Inflammatory macrophage treated with lipopolysaccharide for 1 hour (primary cell): ENCODE measurements around the gene TRIML1.
A peak's percentile ranks its signal among the peaks of the same experiment; 100 is the strongest.

Source experiments
- DNase-seq, 2 donors: peaks; one replicate each; pipeline ENCODE4 v3.0.0-alpha.2; 2020 to 2022

TRIML1 gene

GRCh38 chr4:188139141-188139540 is at the start of gene TRIML1:
TRIML1 (plus strand) TSS chr4:188139441; CDS start chr4:188139559, 118 bp downstream.
- DNase-seq: no peak

- DNase-seq: no peak
These were observed 46.4 kb upstream of the TRIML1 start for GRCh38 chr4:188092824-188093223.

GRCh38 chr4:188106454-188106853 is 32.8 kb upstream of the TRIML1 start:
- no peak for DNase-seq

- no peak for DNase-seq
These were observed 31.1 kb upstream of the TRIML1 start for GRCh38 chr4:188107931-188108843.

- DNase-seq: no peak
These were observed 30.0 kb upstream of the TRIML1 start, which contains the start of gene TRIML2 for GRCh38 chr4:188109157-188109755. TRIML2 (minus strand) TSS chr4:188109603; CDS start chr4:188105368, 4,235 bp downstream.

GRCh38 chr4:188110036-188110435 is 29.2 kb upstream of the TRIML1 start:
- DNase-seq: no peak

- no peak for DNase-seq
These were observed 28.3 kb upstream of the TRIML1 start for GRCh38 chr4:188110741-188111471.

GRCh38 chr4:188111955-188112354 is 27.3 kb upstream of the TRIML1 start:
- DNase-seq: no peak

- no peak for DNase-seq
These were observed 26.1 kb upstream of the TRIML1 start for GRCh38 chr4:188113156-188113555.

- DNase-seq: no peak
These were observed 21.5 kb upstream of the TRIML1 start for GRCh38 chr4:188117631-188118324.

- DNase-seq: no peak
These were observed 17.7 kb upstream of the TRIML1 start for GRCh38 chr4:188121530-188121929.

- DNase-seq: peak in 1 of 2 donors; percentile 5
These were observed 11.9 kb upstream of the TRIML1 start for GRCh38 chr4:188127214-188127874.

- no peak for DNase-seq
These were observed 8.9 kb upstream of the TRIML1 start for GRCh38 chr4:188130355-188130754.

- no peak for DNase-seq
These were observed 7.0 kb upstream of the TRIML1 start for GRCh38 chr4:188132232-188132631.

GRCh38 chr4:188138227-188138626 is 1.0 kb upstream of the TRIML1 start:
- no peak for DNase-seq

GRCh38 chr4:188139671-188140070 is 430 bp downstream of the TRIML1 start:
- DNase-seq: no peak

- DNase-seq: no peak
These were observed 4.5 kb downstream of the TRIML1 start for GRCh38 chr4:188143731-188144130.

GRCh38 chr4:188145601-188146000 is 6.4 kb downstream of the TRIML1 start:
- DNase-seq: no peak

- no peak for DNase-seq
These were observed 7.4 kb downstream of the TRIML1 start for GRCh38 chr4:188146618-188147017.

- DNase-seq: no peak
These were observed 7.9 kb downstream of the TRIML1 start for GRCh38 chr4:188147176-188147575.

- no peak for DNase-seq
These were observed 8.5 kb downstream of the TRIML1 start for GRCh38 chr4:188147776-188148175.
